ENCODE results near the gene NUP98.
"Not testable (repeated sequence)": the region's sequence is repeated elsewhere in the genome, so short reads cannot be mapped to it uniquely, and the experiment has no call there.

GRCh38 chr11:3814832-3815231, 17.5 kb upstream of the NUP98 start:
- not testable (repeated sequence) for TF ChIP-seq CTCF, POLR2A (IDR thresholded peaks at IDR 0.05)

Data from ovary (tissue), 3 donors.